Measurements from ENCODE around the gene KMT2B.

DNA sequence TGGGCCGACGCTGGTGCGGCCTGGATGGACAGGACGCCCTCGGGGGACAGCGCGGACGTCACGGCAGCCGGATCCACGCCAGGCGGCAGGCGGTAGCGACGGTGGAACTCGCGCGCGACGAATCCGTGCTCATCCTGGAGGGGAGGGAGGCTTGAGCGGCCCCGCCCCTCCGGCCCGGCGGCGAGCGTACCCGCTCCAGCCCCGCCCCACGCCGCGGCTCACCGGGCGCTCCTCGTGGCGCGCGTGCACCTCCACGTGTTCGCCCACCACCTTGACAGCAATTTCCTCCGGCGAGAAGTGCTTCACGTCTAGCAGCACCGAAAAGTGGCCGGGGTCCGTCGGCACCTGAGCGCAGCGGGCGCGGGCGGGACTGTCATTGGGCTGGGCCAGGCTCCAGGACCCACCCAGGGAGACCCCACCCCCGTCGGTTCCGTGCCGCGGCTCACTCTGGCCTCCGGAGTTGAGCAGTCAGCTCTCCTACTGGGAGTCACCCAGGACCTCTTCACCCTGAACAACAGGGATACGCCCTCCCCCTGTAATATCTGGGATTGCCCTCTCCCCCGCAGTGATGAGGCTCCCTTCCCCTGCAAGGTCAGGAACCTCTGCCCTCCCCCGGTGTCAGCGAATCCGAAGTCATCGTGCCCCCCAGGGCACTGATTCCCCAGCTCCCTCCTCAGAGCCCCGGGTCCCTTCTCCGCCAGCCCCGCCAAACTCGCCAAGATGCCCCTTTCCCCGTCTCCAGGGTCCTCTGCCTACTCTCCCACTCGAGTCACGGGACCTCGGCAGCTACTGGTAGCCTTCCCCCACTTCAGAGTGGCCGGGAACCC, 38.0 kb downstream of the KMT2B start:
- TF ChIP-seq, protein P1, sequence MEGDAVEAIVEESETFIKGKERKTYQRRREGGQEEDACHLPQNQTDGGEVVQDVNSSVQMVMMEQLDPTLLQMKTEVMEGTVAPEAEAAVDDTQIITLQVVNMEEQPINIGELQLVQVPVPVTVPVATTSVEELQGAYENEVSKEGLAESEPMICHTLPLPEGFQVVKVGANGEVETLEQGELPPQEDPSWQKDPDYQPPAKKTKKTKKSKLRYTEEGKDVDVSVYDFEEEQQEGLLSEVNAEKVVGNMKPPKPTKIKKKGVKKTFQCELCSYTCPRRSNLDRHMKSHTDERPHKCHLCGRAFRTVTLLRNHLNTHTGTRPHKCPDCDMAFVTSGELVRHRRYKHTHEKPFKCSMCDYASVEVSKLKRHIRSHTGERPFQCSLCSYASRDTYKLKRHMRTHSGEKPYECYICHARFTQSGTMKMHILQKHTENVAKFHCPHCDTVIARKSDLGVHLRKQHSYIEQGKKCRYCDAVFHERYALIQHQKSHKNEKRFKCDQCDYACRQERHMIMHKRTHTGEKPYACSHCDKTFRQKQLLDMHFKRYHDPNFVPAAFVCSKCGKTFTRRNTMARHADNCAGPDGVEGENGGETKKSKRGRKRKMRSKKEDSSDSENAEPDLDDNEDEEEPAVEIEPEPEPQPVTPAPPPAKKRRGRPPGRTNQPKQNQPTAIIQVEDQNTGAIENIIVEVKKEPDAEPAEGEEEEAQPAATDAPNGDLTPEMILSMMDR (IDR thresholded peaks at IDR 0.05), result no peak
- TF ChIP-seq POLR2A (IDR thresholded peaks at IDR 0.05), result no peak

All from right lobe of liver (tissue), 4 donors.